Putamen (tissue), 1 donor: ENCODE measurements around the gene ZNF285.
"Not testable (repeated sequence)": the region's sequence is repeated elsewhere in the genome, so short reads cannot be mapped to it uniquely, and the experiment has no call there.

Source experiments
- DNase-seq: peaks from one replicate; pipeline ENCODE4 v3.0.0-alpha.2; 2016; ENCODE audit warnings: low spot score

ZNF285 gene

DNA sequence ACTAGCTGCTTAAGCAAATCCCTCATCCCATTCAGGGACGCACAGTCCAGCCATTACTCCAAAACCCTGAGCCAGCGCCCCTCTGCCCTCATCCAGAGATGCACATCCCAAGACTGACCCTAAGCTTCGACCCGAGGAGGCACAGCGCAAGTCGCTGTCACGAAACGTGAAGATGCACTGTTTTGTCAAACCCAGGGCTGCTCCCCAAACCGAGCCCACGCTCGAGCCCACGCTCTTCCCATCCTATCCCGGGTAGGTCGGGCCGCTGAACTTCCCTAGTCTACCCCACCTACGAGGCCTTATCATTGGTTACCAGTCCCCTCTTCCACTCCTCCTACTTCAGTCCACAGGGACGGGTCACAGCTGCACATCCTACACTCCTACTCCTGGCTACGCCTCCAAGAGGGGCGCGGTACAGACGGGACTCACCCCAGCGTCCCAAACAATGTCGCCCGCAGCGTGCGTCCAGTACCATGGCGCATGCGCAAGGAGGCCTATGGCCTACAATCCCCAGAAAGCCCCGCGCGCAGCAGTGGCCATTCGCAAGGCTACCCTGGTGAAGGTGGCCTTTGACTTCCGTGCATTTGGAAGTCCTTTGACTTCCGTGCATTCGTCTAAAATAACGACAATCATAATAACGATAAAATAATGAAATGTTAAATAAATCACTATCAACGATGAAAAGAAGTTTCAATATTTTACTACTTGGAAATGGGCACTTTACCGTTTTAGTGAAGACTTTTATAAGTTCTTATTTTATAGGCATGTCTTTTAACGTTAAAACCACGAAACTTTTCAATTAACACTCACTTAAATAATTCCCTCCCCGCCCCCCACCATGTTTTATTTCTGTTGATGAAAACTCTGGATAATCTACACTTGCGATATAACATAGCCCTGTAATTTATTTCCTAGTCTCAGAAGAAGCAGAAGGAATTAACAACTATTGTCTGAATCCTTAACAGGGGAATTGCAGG is at the start of gene ZNF285:
TSS of gene ZNF285 (minus strand) at position 470 of the 977 bp plus-strand sequence. CDS start 4,395 bp downstream, outside the sequence.
- peak; percentile 87 for DNase-seq

DNA sequence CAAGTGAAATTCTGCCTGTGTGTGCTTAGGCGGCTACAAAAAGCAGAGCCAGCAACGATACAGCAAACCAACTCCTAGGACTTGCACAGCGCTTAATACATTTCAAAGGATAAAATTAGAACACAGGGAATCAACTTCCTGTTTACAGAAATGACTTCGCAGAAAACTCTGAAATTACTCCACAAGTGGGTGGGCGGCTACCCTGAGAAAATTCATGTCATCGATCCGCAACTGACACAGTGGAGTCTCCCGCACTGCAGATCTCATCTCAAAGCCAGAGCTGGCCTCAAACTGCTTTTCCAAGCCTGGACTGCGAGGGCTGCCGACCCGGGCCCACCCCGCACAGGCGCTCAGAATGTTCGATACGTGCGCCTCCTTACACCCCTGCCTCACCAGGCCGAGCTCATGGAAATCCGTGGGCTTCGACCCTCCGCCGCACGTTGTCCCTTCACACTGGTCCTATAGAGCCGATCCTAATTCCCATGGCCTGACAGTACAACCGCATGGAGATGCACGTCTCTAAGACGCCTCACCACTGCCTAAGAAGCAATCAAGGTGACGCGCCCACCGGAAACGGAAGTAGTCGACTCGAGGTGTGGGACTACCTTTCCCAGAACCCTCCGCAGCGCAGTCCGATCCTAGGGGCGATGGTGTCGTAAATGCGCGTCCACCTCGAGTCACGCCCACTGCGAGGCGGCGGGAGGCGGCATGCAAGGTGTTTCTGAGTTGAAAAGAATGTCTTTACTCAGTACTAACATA is 46.7 kb upstream of the ZNF285 start, which contains the start of gene ZNF229:
TSS of gene ZNF229 (minus strand) at position 557 of the 759 bp plus-strand sequence. CDS start 5,625 bp downstream, outside the sequence.
- DNase-seq: peak; percentile 82

DNA sequence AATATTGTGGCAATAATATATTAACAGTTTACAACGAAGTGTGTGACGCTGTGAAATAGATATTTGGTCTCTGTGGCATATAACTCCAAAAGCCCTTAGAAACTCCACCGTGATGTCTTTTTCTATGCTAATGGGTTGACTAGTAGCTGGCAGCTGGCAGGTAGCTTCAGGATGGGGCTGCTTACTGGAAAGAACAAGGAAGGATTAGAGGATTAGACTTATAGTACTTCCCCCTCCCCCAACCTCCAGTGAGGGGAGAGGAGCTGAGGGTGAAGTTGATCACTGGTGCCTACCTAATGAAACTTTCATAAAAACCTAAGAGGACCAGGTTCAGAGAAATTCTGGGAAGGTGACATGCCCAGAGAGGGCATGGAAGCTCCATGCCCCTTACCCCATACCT is 37.0 kb upstream of the ZNF285 start:
- DNase-seq: no peak

DNA sequence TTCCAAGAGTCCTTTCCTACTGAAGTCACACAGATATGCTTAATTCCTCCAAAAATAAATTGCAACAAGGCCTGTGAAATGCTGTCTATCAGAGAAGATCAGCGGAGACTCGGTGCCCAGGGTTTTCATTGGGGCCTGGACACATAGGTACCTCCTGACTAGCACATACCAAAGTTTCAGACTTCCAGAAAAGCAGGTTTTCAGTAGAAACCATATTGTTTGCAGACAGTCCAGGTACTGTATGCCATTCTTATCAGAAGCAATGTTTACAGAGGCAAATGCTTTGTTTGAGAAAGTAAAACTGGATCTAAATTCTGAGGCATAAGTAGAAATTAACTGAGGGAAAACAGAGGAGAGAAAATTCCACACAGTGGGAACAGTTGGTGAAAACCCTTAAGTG is 34.0 kb upstream of the ZNF285 start:
- DNase-seq: no peak

DNA sequence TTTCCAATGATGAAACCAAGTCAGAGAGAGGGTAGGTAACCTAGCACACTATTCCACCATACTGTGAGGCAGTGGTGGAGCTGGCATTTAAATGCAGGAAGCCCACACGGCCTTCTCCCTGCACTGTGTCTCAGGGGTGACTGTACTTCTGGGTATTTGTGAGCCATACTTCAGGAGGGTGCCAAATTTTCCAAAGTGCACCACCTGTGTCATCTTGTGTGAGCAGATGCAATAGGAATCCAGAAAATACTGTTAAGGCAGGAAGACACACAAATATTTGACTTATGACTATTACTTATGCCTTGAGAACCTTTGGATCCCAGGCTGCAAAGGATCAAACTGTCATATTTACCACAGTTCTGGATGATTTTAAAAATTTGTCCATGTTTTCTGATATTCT is 29.5 kb upstream of the ZNF285 start:
- DNase-seq: no peak

DNA sequence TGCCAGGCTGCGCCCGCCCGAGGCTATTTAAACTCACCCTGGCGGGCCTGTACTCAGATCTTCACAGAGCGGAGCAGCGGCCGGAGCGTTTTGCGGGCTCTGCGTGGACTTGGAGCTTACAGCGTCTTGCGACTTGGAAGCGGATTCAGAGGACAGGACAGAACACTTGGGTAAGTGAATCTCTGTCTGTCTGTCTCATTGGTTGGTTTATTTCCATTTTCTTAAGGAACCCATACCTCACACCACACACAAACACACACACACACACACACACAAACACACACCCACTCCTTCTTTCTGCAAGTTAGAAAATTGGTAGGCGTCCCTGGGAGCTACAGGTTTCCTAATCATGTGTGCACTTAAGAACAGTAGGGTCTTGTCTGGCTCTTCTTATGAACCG is 14.1 kb upstream of the ZNF285 start:
- DNase-seq: not testable (repeated sequence)

DNA sequence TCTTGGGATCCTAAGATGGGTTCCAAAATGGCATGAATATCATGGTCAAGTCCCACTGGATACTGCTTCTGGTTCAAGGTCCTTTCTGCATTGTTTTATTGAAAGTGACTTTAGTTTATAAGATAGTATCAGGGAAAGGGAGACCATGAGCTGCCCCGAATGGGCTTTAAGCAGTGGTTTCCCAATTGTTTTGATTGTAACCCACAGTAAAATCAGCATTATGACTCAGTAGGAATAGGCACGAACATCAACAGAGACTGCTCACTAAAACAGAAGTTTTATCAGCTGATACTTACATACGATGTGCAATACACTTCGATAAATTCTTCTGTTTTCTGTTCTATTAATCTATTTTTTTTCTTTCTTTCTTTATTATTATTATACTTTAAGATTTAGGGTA is 12.1 kb downstream of the ZNF285 start:
- not testable (repeated sequence) for DNase-seq

DNA sequence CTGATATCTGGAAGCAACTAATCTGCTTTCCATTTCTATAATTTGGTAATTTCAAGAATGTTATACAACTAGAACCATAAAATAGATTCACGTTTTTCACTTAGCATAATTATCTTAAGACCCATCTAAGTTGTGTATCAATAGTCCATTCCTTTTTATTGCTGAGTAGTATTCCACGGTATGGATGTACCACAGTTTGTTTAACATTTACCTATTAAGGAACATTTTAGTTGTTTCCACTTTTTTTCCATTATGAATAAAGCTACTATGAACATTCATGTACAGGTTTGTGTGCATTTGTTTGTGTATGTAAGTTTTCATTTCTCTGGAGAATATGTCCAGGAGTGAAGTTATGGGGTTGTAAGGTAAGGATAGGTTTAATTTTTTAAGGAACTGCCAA is 26.6 kb downstream of the ZNF285 start:
- DNase-seq: no peak

DNA sequence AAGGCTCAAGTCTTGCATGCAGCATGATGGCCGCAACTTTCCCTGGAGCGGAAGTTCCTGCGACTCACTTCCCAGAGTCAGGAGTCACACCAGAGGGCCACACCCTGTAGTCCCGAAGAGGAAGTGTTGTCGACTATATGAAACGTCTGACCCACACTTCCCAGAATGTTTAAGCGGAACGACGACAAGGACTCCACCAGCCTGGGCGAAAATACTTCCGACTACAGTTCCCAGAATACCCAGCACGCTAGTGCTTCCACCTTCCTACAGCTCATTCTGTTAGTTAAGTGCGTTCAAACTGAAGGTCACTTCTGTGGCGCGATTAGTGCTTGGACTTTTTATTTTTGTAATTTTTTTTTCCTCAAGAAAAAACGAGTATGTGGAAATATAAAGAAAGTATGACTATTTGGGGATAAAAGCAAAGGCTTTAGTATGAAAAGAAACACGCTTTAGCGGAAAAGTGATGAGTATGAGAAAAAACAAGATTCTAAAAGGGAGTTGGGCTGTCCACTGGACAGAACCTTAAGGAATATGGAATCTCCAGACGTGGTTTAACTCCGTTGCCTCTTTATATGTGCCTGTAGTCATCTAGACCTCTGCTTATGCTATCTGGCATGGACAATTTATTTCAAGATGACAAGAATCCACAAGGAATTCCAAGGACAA is 29.5 kb downstream of the ZNF285 start:
- no peak for DNase-seq

DNA sequence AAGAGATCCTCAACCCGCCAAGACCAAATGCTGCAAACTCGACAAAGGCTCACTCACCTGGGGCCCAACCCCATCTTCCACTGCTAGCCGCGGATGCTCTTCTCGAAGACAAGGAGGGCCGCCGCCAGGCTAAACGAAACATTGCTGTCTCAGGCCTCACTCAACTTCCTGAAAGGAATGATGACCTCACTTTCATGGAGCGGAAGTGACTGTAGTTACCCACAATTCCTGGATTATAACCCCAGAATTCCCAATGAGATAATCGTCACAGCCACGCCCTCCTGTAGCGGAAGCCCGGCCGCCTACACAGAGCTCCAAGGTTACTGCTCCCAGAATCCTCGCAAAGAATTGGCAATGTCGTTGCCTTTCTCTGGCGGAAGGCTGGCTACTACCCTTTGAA is 34.4 kb downstream of the ZNF285 start:
- DNase-seq: no peak

DNA sequence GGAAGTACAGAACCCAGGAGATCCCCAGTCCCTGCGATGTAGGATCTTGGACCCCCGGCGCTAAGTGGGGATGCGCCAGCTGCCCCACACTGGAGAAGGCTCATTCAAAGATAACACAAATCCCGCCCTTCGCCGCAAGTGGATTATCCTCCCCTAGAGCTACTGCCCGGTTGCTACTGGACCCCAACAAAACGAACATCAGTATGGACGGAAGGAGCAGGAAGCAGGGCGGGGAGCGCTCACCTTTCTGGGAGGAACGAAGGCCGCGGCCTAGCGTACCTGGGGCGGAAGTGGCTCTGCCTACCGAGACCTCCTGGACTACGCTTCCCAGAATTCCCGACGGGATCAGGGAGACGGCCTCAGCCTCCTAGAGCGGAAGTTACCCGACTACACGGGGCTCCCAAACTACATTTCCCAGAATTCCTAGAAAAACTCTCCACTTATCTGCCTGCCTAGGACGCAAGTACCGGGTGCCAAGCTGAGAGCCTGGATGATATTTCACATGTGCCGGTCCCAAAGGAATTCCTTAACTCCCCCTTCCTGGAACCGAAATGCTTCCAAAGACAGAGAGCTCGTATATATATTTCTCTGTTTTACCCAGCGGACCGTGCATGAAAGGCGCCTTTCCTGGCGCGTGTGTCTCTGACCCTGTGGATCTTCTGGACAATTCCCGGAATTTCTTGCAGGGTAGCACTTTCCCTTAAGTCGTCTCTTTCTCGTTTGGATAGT is 44.9 kb downstream of the ZNF285 start, which contains the start of gene ZNF112:
TSS of gene ZNF112 (minus strand) at position 298 of the 729 bp plus-strand sequence. CDS start 16,141 bp downstream, outside the sequence.
- peak; percentile 98 for DNase-seq

DNA sequence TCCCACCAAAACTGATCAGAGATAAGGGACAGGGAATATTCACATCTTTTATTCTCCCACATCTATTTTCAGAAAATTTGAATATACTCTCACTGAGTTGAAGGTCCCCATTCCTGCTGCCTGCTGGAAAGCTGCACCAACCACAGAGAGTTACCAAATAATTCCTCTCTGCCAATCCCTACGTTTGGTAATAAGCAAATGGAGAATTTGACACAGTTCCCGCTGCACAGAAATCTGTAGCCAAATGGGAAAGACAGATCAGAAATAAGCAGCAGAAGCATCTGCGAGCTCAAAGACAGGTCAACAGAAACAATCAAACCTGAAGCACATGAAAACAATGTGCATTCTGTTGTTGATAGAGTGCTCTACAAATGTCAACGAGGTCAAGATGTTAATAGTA is 54.9 kb downstream of the ZNF285 start:
- DNase-seq: no peak

DNA sequence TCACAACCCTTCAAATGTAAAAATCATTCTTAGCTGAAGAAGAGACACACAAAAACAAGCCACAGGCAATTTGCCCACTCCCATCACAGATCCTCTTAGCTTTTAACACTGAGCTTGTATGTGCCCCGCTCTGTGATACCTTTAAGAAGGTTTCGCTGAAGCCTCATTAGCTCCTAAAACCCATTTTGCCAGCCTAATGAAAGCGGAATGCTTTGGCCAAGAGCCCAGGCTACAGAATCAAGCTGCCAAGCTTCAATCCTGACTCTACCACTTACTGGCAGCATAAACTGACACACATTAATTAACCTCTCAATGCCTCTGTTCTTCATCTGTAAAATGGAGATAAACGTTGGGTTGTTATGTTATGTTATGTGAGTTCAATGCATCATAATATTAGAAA is 55.4 kb downstream of the ZNF285 start:
- peak; percentile 12 for DNase-seq

DNA sequence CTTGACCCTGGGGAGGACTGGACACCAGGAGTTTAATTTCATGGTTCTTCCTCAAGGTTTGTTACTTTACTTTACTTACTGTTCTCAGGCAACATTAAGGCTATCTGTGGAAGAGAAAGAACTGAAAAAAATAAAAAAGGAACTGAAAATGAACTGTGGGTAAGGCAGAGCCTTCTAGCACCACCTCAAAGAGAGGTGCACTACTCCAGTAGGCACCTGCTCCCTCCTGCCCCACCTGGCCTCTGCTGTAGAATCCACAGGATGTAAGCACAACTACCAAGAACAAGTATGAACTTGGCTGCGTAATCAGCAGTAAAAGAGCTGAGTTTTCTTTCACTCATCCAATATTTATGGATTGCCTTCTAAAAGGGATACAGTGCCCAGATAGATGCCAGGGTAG is 57.2 kb downstream of the ZNF285 start:
- DNase-seq: no peak

DNA sequence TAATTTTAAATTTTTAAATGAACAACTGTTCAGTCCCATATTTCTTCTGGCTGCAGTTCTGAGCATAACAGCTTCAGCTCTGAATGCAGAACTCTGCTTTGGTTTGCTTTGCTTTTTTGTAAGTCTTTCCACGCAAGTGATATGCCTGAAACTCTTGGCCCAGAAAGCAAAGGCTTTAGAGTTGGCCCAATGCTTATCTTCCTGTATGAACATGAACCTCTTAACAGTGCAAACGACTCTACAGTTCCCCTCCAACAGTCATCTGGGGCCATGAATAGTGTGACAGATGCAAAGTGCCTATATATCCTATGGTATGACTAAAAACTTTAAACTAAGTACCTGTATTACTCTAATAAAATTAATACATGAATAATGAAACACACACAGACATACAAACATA is 59.6 kb downstream of the ZNF285 start:
- no peak for DNase-seq

DNA sequence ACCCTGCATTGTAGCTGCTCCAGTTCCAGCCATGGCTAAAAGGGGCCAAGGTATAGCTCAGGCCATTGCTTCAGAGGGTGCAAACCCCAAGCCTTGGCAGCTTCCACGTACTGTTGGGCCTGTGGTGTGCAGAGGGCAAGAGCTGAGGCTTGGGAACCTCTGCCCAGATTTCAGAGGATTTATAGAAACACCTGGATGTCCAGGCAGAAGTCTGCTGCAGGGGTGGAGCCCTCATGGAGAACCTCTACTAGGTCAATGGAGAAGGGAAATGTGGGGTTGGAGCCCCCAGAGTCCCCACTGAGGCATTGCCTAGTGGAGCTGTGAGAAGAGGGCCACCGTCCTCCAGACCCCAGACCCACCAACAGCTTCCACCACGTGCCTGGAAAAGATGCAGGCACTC is 66.8 kb downstream of the ZNF285 start:
- not testable (repeated sequence) for DNase-seq
